CD4-positive, alpha-beta T cell treated with Interleukin-10 for 1 hour (primary cell): ENCODE measurements around the gene CCNE1.
"Not testable (repeated sequence)": the region's sequence is repeated elsewhere in the genome, so short reads cannot be mapped to it uniquely, and the experiment has no call there.

ENCODE experiments used
- DNase-seq: peaks from one replicate; pipeline ENCODE4 v3.0.0-alpha.2; 2020

CCNE1 gene

DNA sequence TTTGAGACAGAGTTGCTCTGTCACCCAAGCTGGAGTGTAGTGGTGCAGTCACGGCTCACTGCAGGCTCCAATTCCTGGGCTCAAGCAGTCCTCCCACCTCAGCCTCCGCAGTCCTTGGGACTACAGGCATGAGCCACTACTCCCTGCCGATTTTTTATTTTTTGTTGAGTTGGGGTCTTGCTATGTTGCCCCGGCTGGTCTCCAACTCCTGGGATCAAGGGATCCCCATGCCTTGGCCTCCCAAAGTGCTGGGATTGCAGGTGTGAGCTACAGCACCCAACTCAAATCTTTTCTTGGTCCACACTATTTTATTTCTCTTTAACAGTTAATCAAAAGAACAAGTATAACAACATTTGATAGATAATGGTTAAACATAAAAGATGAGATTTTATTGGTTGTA is 7.5 kb downstream of the CCNE1 start:
- no peak for DNase-seq

DNA sequence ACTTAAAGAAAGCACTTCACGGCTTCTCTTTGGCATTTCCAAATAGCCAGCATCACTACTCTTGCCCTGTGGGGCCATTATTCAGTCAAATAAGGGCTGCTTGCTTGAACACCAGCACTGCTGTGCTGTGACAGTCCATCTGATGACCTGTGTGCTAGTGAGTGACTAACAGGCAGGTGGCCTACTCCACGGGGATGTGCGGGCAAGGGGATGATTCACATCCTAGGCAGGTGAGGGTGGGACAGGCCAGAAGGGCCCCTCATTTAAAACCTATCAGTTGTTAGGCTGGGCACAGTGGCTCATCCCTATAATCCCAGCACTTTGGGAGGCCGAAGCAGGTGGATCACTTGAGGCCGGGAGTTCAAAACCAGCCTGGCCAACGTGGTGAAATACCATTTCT is 8.2 kb downstream of the CCNE1 start:
- DNase-seq = no peak

GRCh38 chr19:29823581-29824330 is 12.0 kb downstream of the CCNE1 start:
- no peak for DNase-seq

DNA sequence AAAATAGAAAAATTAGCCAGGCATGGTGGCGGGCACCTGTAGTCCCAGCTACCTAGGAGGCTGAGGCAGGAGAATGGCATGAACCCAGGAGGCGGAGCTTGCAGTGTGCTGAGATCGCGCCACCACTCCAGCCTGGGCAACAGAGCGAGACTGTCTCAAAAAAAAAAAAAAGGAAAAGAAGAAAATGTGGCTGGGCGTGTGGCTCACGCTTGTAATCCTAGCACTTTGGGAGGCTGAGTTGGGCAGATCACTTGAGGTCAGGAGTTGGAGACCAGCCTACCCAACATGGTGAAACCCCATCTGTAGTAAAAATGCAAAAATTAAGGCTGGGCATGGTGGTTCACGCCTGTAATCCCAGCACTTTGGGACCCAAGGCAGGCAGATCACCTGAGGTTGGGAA is 13.5 kb downstream of the CCNE1 start:
- DNase-seq = not testable (repeated sequence)

- DNase-seq = peak; percentile 74
Measured at GRCh38 chr19:29831041-29831548, 19.3 kb downstream of the CCNE1 start.

DNA sequence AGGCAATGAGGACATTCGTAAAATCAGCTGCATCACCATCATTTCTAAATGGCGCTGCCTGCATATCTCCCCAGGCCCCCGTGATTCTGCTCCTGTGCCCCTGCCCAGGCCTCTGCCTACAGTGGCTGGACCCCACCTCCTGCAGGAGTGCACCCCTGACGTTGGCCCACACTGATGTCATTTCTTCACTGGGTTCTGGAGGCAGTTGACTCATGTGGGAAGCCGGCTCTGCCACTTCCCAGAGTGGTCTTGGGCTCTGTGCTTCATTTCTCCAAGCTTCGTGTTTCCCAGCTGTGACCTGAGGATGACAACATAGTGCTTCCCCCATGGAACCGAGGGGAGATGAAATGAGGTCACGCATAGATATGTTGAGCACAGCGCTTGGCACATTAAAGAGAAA is 19.9 kb downstream of the CCNE1 start:
- no peak for DNase-seq

- no peak for DNase-seq
Measured at GRCh38 chr19:29832801-29833200, 21.0 kb downstream of the CCNE1 start.

DNA sequence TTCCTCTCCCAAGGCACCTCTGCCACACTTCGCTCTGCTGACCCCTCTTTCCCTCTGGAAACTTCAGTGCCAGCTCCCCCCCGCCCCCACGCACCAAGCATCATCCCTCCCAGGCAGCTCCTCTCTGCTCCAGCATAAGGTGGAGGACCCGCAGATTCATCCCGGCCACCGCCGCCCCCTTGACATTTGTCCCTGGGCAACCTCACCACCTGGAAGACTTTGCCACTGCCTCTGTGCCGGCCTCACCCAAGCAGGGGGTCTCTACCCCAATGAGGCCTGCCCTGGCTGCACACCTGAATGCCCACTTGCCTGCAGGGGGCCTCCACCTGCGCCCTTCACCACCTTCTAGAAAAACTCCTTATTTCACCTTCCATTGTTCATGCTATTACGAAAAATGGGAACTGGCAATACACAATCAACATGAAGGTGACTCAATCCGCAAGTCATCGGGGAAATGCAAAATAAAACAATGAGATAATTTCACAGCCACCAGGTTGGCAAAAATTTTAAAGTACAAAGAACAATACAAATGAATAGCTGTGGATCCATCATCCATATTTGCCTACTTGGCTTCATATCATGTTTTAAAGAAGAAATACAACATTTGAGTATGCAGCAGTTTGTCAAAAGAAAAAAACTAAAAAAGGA is 21.9 kb downstream of the CCNE1 start:
- DNase-seq = no peak

- no peak for DNase-seq
Measured at GRCh38 chr19:29834991-29835846, 23.4 kb downstream of the CCNE1 start.

DNA sequence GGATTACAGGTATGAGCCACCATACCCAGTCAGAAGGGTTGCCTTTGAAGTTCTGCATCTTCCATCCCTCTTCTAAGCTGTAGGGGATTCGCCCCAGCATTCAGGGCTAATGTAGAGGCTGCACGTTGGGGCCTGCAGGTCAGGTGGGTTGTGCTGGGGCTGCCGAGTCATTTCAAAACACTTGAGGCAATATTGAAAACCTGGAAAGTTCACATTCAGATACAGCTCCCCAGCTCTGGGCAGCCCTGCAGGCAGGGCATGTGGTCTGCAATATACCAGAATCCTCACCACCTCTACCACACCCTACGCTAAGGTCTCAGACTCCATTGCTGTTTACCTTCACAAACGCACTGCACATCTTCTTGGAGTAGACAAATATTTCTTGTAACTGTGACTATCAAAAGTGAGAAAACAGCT is 24.6 kb downstream of the CCNE1 start:
- DNase-seq = no peak

DNA sequence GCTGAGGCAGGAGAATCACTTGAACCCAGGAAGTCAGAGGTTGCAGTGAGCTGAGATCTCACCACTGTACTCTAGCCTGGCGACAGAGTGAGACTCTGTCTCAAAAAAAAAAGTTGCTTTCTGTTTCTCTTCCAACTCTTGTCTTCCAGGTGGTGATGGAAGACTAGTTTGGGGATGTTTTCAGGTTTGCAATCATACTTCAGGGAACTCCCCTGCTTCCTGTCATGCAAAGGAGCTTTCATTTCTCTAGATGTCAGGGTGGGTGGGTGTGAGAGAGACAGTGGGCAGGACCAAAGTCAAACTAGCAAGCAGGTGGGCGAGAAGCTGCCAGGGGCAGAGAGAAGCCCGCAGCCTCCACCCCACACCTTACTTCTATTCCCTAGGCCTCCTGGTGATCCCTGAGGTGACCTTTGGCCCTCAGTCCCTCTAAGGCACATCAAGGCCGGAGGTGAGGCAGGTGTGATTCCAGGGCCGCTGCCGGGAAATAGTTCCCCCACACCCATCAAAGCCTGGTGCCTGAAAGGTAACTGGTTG is 25.7 kb downstream of the CCNE1 start:
- peak; percentile 69 for DNase-seq

DNA sequence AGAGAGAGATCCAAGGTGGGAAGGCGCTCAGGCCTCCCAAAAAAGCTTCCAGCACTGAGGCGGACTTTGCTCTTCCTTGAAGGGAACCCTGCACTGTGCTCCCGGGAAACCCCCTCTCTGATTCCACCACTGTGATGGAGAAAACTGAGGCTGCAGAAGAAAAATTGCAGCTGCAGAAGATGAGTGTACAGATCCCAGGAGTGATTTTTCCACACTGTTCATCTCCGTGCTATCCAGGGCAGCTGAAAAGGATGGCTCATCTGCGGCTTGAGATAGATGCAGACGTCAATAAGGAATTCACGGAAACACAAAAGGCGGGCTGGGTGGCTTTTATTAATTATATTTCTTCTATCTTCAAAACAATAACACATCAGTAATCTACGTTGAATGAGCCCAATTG is 26.2 kb downstream of the CCNE1 start:
- DNase-seq = no peak

GRCh38 chr19:29840066-29840950 is 28.5 kb downstream of the CCNE1 start:
- no peak for DNase-seq

DNA sequence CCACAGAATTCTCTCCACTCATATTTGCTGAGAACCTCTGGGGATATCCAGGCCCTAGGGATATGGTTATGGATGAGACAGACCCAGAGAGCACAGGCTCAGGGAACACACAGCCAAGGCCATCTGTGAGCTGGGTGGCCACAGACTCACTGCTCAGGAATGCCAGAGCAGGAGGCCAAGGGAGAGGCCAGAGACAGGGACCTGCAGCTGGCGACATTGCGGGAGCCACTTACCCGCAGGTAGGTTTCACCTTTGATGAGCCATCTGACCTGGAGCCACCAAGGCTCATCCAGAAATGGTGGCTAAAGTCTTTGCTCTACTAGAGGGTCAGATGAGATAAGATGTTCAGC is 29.4 kb downstream of the CCNE1 start:
- DNase-seq = no peak

- no peak for DNase-seq
Measured at GRCh38 chr19:29841559-29842367, 30.0 kb downstream of the CCNE1 start.

DNA sequence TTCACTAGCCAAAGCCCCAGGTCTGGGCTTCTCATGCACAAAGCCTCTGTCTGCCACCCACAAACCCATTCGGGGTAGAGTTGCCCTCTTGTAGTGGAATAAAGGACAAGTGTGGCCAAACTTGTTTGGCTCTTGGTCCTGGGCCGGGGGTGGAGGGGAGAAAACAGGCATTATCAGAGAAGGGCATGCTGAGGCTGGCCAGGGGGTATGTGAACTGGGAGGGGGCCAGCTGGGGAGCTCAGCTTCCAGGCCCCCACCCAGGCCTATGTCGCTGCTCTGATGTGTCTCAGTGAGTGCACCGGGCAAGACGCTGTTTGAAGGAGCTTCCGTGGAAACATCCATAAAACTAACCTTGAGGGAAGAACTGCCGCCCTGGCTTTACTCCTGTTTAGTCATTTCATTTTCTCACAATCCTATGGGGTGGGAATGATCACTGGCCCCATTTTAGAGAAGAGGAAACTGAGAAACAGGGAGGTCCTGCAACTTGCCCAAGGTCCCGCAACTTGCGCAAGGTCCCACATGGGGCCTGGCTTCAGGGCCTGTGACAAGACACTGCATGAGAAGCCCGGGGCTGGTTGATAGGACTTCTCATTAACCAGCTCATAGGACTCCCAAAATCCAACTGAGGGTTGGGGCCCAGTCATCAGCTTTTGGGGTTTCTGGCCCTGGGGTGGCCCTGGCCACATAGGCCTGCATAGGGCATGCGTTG is 30.8 kb downstream of the CCNE1 start:
- DNase-seq = no peak

DNA sequence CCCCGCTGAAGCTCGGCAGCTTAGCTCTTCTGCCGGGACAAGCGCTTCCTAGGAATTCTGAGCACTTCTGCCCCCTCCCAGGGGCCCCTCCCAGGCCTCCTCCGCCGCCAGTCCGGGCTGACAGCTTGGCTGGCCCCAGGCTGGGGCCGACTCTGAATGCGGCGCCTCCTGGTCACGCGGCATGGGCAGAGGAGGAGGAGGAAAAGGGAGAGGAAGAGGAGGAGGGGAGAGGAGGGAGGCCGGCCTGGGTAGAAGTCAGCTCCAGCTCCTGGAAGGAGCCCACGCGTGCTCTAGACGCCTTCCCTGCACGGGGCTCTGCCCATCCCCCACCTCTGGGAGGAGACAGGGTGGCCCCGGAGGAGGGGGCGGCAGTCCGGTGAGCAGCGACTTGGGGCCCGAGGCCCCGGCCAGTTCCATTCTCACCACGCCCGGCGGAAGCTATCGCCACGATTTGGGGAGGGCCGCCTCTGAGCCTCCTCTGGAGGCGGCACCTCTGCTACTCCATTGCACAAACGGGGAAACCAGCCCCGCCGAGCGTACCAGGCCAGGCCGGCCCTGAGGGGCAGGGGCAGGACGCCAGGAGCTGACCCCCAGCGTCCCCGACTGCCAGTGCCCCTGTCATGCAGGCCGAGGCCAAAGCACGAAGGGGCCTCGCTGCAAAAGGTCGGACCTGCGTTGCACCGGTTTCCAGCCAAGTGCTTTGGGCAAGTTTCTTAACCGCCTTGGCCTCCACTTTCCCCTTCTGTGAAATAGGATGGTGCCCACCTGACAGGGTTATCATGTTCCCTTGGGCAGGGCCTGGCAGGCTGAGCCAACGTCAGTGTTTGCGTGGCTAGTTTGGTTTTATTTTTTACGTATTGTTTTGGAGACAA is 31.6 kb downstream of the CCNE1 start:
- no peak for DNase-seq

GRCh38 chr19:29844891-29845573 is 33.2 kb downstream of the CCNE1 start:
- peak; percentile 95 for DNase-seq

DNA sequence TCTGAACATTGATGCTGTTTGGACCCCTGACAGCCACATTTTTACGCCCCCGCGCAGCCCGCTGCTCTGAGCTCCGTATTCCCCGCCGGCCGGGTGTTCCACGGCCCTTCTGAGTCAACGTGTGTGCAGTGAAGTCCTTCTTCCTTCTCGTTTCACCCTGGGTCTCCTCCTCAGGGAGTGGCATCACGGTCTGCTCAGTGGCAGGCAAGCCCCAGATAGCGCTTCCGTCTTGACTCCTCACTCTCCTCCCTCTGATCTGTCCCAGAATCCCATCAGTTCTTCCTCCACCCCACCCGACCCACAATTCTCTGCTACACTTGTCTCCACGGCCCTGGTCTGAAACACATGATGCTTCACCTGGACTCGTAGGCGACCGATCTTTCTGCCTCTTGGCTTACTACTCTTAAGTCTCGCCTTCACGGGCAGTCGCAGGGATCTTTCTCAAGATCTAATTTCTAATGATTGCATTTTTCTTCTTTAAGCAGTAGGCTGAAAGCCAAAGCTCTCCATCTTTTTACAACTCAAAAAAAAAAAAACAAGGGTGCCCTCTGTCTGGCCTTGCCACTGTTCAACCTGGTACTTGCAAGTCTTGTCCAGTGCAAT is 33.9 kb downstream of the CCNE1 start:
- no peak for DNase-seq
